SK-N-MC (cell line): ENCODE results near the gene DOCK4.

Experiments
- EZH2 ChIP-seq: fragments of 200-600 bp; sonication (generic); IDR thresholded peaks from one replicate; pipeline ENCODE4 v1.6.1; 2017; ENCODE audit warnings: antibody characterized with exemption
- FOXP2 ChIP-seq: optimal IDR thresholded peaks from 2 replicates; pipeline ENCODE3; 2011; ENCODE audit warnings: mild to moderate bottlenecking, moderate library complexity; ENCODE audit not compliant: insufficient read depth; ENCODE audit errors: extremely low read length, control extremely low read depth
- POLR2AphosphoS5 ChIP-seq: IDR thresholded peaks from 2 replicates; pipeline ENCODE4 v1.6.1; 2012; ENCODE audit warnings: mild to moderate bottlenecking, low read depth, low read length, borderline replicate concordance

DNA sequence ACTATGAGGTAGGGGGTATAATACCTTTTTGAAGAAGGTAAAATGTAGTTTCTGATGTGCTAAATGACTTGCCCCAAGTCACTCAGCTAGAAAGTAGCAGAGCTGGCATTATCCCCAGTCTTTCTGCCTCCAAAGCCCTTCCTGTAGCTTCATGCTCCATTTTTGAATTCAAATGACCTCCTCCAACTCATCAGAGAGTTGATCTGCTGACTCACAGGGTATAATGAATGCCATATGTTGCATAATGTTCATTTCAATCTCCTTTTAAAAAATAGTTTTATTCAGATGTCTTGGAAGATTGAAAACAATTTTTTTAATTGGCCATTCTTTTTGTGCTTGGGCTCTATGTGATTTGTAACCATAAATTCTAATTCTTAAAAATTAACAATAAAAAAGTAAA lies 371.1 kb downstream of the DOCK4 start:
- peak; percentile 51; the same call in 1 of the 2 replicates for TF ChIP-seq POLR2AphosphoS5
- no peak for TF ChIP-seq FOXP2
- TF ChIP-seq EZH2: no peak
